ENCODE data around the gene FLNB.

GRCh38 chr3:58129041-58129770 is 121.0 kb downstream of the FLNB start:
- TF ChIP-seq NFYB (CRISPR knock-in tag; conservative IDR thresholded peaks at IDR 0.05; ENCODE audit: low read depth) = no peak
- no peak for TF ChIP-seq MAX (CRISPR knock-in tag; IDR thresholded peaks at IDR 0.05)
- no peak for TF ChIP-seq TP53 (CRISPR knock-in tag; IDR thresholded peaks at IDR 0.05)
- TF ChIP-seq ZNF121 (CRISPR knock-in tag; IDR thresholded peaks at IDR 0.05) = no peak
- no peak for TF ChIP-seq ARID4B (CRISPR knock-in tag; IDR thresholded peaks at IDR 0.05; ENCODE audit: borderline replicate concordance)
- TF ChIP-seq CTCF (IDR thresholded peaks at IDR 0.05) = no peak
- no peak for TF ChIP-seq GTF2I (CRISPR knock-in tag; conservative IDR thresholded peaks at IDR 0.05)
- TF ChIP-seq E2F1 (CRISPR knock-in tag; IDR thresholded peaks at IDR 0.05) = no peak
- TF ChIP-seq NR3C1 (CRISPR knock-in tag; conservative IDR thresholded peaks at IDR 0.05; ENCODE audit: low read depth) = no peak
